ENCODE measurements around the gene HOXB4.

The HOXB4 gene

DNA sequence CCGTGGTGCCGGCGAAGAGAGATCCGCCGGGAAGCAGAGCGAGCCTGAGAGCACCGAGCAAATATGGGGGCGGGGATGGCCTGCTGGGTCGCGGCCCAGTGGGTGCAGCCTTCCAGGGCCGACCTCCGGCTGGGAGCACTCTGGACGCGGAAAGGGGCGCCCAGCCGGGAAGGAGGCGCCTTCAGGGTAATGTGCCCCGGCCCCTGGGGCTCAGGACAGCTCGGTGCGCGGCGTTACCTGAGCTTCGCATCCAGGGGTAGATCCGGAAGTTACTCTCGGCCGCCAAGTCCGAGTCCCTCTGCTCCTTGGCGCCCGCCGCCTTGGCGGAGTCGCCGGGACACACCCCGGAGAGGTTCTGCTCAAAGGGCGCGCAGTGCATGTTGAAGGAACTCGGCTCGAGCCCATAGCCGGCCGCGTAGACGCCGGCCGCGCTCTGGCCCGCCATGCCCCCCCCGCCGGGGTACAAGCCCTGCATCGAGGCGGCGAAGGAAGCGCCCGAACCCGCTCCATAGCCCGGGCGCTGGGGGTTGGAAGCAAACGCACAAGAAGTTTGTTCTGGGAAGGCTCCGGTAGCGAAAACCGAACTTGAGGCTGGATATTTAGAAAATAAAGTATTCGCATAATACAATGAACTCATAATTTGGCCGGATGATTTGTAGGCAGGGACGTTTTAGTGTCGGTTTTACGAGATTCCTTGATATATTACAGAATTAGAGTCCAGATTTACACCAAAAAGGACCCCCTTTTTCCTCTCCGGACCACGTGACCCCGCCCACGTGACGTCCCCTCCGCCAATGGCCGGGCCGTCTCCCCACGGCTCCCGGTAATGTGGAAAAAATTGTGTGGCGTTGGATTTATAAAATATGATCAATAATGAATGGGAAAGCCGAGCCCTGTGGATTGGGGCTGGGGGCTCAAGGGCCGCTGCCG, 32.4 kb upstream of the HOXB4 start, which contains the start of gene HOXB7:
Gene HOXB7 (minus strand): TSS at position 736 of the 930 bp plus-strand sequence. CDS start 99 bp downstream, at position 637.
- peaks cover 24% of the 10 kb centered on the region for H3K4me1 ChIP-seq (ENCODE audit: control insufficient read depth, low read length)
- peak within 1 kb of the TSS; percentile 24; the same call in 1 of the 2 replicates for H3K27ac ChIP-seq (ENCODE audit: low read depth, low read length)
- H3K27me3 ChIP-seq (ENCODE audit: control insufficient read depth, low read length): peaks cover 32% of the 10 kb centered on the region
- H3K36me3 ChIP-seq (ENCODE audit: control insufficient read depth, low read length): no peaks in the 10 kb centered on the region
- no peaks in the 10 kb centered on the region for H4K20me1 ChIP-seq (ENCODE audit: control insufficient read depth, insufficient read depth, low read depth, low read length)
- H3K4me3 ChIP-seq (ENCODE audit: low read length): peak within 1 kb of the TSS; percentile 83
- H3K79me2 ChIP-seq (ENCODE audit: control insufficient read depth, low read length): no peaks in the 10 kb centered on the region
- peak within 1 kb of the TSS; percentile 82 for H3K4me2 ChIP-seq (ENCODE audit: low read length)
- H3K9me2 ChIP-seq (replicated peaks; ENCODE audit: control insufficient read depth, low read length): no peaks in the 10 kb centered on the region
- H3K9me3 ChIP-seq (ENCODE audit: control insufficient read depth, insufficient read depth, low read length): no peaks in the 10 kb centered on the region
- TF ChIP-seq, protein P1, sequence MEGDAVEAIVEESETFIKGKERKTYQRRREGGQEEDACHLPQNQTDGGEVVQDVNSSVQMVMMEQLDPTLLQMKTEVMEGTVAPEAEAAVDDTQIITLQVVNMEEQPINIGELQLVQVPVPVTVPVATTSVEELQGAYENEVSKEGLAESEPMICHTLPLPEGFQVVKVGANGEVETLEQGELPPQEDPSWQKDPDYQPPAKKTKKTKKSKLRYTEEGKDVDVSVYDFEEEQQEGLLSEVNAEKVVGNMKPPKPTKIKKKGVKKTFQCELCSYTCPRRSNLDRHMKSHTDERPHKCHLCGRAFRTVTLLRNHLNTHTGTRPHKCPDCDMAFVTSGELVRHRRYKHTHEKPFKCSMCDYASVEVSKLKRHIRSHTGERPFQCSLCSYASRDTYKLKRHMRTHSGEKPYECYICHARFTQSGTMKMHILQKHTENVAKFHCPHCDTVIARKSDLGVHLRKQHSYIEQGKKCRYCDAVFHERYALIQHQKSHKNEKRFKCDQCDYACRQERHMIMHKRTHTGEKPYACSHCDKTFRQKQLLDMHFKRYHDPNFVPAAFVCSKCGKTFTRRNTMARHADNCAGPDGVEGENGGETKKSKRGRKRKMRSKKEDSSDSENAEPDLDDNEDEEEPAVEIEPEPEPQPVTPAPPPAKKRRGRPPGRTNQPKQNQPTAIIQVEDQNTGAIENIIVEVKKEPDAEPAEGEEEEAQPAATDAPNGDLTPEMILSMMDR (IDR thresholded peaks at IDR 0.05; ENCODE audit: low read depth, low read length, poor library complexity, severe bottlenecking): no peak
- TF ChIP-seq EZH2phosphoT487 (IDR thresholded peaks at IDR 0.05; ENCODE audit: borderline replicate concordance, low read length): no peak
- no peaks in the 10 kb centered on the region for H3F3A ChIP-seq (ENCODE audit: control insufficient read depth, insufficient read depth)

DNA sequence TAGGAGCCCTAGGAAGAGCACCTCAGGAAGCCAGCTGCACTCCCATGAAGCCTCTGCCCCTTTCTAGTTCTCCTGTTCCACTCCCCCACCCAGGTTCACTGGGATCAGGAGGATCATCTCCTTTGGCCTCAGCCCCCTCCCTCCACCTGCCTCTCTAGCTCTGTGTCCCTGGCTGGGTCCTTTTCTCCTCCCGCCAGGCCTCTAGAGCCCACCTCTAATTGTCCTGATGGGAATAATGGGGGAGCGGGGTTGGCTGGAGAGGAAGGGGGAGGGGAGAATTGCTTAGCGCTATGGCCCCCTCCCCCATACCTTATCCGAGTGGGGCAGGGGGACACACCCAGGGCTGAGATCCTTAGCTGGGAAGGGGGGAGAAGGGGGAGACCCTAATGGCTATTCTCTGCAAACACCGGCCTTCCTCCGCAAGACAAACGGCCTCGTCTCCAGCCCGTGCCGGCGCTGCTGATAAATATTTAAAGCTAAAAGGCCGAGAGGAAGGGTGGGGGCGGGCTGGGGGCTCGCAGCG, 31.7 kb upstream of the HOXB4 start:
- no peak overlapping the region for H3K27ac ChIP-seq (ENCODE audit: low read depth, low read length)
- H3K4me3 ChIP-seq (ENCODE audit: low read length): peak overlapping the region; percentile 83
- H3K9me2 ChIP-seq (replicated peaks; ENCODE audit: control insufficient read depth, low read length): no peaks in the 10 kb centered on the region
- peaks cover 24% of the 10 kb centered on the region for H3K4me1 ChIP-seq (ENCODE audit: control insufficient read depth, low read length)
- no peaks in the 10 kb centered on the region for H4K20me1 ChIP-seq (ENCODE audit: control insufficient read depth, insufficient read depth, low read depth, low read length)
- peaks cover 29% of the 10 kb centered on the region for H3K27me3 ChIP-seq (ENCODE audit: control insufficient read depth, low read length)
- no peaks in the 10 kb centered on the region for H3K36me3 ChIP-seq (ENCODE audit: control insufficient read depth, low read length)
- TF ChIP-seq, protein P1 (IDR thresholded peaks at IDR 0.05; ENCODE audit: low read depth, low read length, poor library complexity, severe bottlenecking): no peak
- no peak for TF ChIP-seq EZH2phosphoT487 (IDR thresholded peaks at IDR 0.05; ENCODE audit: borderline replicate concordance, low read length)
- no peaks in the 10 kb centered on the region for H3F3A ChIP-seq (ENCODE audit: control insufficient read depth, insufficient read depth)
- H3K9me3 ChIP-seq (ENCODE audit: control insufficient read depth, insufficient read depth, low read length): no peaks in the 10 kb centered on the region
- peak overlapping the region; percentile 82 for H3K4me2 ChIP-seq (ENCODE audit: low read length)
- H3K79me2 ChIP-seq (ENCODE audit: control insufficient read depth, low read length): no peaks in the 10 kb centered on the region

DNA sequence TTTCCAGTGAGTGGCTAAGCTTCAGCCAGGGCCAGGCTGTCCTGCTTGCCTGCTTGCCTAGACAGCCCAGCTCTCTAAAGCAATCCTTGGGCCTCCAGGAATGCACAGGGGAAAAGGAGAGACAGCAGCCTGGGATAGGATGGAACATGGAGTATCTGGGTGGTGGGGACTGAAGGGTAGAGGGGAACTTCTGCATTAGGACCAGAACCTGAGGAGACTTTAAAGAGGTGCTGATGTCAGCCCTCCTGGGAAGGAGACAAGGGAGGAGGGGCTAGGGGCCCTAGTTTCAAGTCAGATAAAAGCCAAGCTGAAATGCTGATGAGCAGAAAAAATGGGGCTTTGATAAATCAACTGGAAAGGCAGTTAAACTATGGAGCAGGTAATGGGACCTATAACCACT, 30.9 kb upstream of the HOXB4 start:
- no peak for TF ChIP-seq EZH2phosphoT487 (IDR thresholded peaks at IDR 0.05; ENCODE audit: borderline replicate concordance, low read length)
- TF ChIP-seq, protein P1 (IDR thresholded peaks at IDR 0.05; ENCODE audit: low read depth, low read length, poor library complexity, severe bottlenecking): no peak

More for the DNA sequence above, 30.9 kb upstream of the HOXB4 start:
- no peaks in the 10 kb centered on the region for H3K79me2 ChIP-seq (ENCODE audit: control insufficient read depth, low read length)
- H3K4me3 ChIP-seq (ENCODE audit: low read length): no peak overlapping the region; the same call in 1 of the 2 replicates
- H3K9me3 ChIP-seq (ENCODE audit: control insufficient read depth, insufficient read depth, low read length): no peaks in the 10 kb centered on the region
- no peak overlapping the region for H3K27ac ChIP-seq (ENCODE audit: low read depth, low read length)
- peak overlapping the region; percentile 82 for H3K4me2 ChIP-seq (ENCODE audit: low read length)
- H3K9me2 ChIP-seq (replicated peaks; ENCODE audit: control insufficient read depth, low read length): no peaks in the 10 kb centered on the region
- H3K36me3 ChIP-seq (ENCODE audit: control insufficient read depth, low read length): no peaks in the 10 kb centered on the region
- H3K27me3 ChIP-seq (ENCODE audit: control insufficient read depth, low read length): peaks cover 25% of the 10 kb centered on the region
- H3K4me1 ChIP-seq (ENCODE audit: control insufficient read depth, low read length): peaks cover 24% of the 10 kb centered on the region
- no peaks in the 10 kb centered on the region for H4K20me1 ChIP-seq (ENCODE audit: control insufficient read depth, insufficient read depth, low read depth, low read length)
- H3F3A ChIP-seq (ENCODE audit: control insufficient read depth, insufficient read depth): no peaks in the 10 kb centered on the region
